ENCODE results near the gene NUAK1.

DNA sequence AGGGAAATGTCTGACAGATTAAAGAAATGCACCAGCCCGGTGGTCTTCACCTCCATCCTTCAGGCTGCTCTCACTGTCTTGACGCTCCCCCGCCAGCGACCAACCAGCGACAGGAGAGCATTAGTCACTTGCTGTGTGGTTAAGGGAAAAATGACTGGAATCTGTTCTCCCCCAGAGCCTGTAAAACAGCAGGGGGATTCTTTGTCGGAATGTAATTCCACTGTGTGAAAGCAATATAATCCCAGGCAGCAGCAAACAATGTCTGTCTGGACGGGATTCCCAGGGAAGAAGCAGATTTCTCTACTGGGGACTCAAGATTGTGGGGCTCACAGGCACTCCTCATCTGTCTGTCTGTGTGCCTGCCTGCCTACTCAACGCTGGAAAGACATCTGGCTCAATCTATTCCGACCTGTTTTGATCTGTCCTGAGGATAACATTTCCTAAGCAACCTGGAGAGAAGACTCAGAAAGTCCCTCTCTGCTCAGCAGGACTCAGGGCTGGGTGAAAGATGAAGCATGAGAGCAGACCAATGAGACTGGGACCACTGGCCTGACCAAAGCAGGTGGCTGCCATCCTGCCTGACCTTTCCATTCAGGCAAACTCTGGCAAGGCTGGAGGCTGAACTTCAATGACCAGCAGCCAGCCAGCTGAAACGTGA lies 54.6 kb downstream of the NUAK1 start:
- TF ChIP-seq, protein P1, sequence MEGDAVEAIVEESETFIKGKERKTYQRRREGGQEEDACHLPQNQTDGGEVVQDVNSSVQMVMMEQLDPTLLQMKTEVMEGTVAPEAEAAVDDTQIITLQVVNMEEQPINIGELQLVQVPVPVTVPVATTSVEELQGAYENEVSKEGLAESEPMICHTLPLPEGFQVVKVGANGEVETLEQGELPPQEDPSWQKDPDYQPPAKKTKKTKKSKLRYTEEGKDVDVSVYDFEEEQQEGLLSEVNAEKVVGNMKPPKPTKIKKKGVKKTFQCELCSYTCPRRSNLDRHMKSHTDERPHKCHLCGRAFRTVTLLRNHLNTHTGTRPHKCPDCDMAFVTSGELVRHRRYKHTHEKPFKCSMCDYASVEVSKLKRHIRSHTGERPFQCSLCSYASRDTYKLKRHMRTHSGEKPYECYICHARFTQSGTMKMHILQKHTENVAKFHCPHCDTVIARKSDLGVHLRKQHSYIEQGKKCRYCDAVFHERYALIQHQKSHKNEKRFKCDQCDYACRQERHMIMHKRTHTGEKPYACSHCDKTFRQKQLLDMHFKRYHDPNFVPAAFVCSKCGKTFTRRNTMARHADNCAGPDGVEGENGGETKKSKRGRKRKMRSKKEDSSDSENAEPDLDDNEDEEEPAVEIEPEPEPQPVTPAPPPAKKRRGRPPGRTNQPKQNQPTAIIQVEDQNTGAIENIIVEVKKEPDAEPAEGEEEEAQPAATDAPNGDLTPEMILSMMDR (IDR thresholded peaks at IDR 0.05; ENCODE audit: insufficient read depth, low read length, poor library complexity, severe bottlenecking): no peak
- TF ChIP-seq EZH2phosphoT487 (conservative IDR thresholded peaks at IDR 0.05; ENCODE audit: low read length): no peak

Measured in SU-DHL-6 (cell line).